NCI-H187 treated with DMSO at 0.1 percent for 48 hours (cell line): ENCODE results near the gene DMRTA1.
"Not testable (repeated sequence)": the region's sequence is repeated elsewhere in the genome, so short reads cannot be mapped to it uniquely, and the experiment has no call there.

Experiments
- DNase-seq: peaks from one replicate; lab custom pipeline; 2025; lab: John Stamatoyannopoulos, UW

DMRTA1 gene, protein sequence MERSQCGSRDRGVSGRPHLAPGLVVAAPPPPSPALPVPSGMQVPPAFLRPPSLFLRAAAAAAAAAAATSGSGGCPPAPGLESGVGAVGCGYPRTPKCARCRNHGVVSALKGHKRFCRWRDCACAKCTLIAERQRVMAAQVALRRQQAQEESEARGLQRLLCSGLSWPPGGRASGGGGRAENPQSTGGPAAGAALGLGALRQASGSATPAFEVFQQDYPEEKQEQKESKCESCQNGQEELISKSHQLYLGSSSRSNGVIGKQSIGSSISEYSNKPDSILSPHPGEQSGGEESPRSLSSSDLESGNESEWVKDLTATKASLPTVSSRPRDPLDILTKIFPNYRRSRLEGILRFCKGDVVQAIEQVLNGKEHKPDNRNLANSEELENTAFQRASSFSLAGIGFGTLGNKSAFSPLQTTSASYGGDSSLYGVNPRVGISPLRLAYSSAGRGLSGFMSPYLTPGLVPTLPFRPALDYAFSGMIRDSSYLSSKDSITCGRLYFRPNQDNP

DNA sequence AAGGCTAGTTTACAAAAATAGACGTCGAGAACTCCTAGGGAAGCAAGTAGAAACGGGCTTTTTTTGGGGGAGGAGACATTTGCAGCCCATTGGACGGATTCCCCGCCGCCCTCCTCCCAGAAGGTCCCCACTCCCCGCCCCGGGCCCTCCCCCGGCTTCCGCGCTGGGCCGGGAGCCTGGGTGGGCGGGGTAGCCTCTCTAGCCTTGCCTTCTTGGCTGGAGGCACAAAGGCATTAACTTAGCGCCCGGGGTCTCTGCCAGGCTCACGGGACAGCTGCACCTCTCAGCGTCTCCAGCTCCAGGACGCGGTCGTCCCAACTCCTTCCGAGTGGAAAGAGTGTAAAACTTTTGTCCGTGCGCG, at the start of gene DMRTA1:
TSS of gene DMRTA1 (plus strand) at position 236 of the 361 bp plus-strand sequence. CDS start 242 bp downstream, outside the sequence.
- DNase-seq: no peak

DNA sequence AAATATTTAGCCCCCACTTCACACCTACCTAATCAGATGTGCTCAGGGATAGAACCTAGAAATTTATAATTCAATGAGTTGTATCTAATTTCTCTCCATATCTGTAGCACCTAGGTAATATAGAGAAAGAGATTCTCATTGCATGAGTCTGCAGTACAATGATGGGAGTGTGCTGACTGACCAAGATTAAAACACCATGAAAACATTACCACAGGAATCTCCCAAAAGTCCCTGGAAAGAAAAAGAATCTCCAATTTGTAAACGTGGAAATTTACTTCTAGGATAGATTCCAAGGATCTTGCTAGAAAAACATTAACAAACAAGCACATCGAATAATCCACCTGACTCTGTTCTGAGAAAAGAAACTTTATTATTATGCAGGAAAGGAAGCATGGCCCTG, 45.0 kb upstream of the DMRTA1 start:
- DNase-seq: no peak

DNA sequence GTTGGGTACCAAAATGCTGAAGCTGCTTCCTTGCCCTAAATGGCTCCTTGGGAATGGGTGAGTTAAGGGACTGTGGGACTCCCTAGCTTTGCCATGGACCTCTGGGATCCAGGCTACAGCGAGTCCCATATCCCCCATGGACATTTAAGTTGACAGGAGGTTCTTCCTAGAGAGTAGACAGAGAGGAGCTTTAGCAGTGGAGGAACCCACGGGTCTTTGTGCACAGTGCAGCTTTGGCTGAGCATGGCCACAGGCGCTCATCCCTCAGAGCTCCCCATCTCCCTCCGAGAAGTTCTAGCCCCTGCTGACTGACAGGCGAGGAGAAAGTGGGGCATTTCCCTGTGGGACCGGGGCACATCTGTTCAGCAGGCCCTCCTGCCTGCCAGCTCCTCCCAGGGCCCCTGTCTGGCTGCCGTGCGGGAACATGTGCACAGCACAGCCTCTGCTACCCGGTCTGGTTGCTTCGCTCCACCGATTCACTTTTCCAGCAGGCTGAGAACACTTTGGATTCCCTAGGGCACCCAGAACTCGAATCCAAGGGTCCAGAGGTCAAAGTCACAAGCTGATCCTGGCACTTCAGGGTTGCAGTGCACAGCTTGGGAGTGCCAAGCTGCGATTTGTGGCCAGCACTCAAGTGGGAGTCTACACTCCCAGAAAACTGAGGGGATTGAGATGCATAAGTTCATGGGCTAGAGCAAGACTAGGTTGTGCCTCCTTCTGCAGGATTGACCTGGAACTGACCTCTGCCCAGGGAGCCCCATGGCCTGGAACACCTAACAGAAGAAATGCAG, 40.6 kb upstream of the DMRTA1 start:
- no peak for DNase-seq

DNA sequence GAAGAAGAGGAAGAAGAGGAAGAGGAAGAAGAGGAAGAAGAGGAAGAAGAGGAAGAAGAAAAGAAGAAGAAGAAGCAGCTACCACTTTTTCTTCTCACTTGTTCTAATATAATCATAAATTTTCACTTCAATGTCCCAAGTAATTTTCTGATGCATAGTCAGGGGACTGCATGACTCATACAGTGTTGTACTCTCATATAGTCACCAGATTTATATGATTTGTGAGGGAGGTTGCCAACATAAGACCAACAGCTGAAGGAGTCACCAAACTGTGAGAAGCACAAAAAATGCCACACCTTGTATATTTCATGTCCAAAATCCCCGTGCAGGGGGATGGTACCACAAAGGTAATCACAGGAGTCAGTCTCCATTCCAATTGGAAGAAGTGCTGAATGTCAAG, 32.7 kb upstream of the DMRTA1 start:
- no peak for DNase-seq

DNA sequence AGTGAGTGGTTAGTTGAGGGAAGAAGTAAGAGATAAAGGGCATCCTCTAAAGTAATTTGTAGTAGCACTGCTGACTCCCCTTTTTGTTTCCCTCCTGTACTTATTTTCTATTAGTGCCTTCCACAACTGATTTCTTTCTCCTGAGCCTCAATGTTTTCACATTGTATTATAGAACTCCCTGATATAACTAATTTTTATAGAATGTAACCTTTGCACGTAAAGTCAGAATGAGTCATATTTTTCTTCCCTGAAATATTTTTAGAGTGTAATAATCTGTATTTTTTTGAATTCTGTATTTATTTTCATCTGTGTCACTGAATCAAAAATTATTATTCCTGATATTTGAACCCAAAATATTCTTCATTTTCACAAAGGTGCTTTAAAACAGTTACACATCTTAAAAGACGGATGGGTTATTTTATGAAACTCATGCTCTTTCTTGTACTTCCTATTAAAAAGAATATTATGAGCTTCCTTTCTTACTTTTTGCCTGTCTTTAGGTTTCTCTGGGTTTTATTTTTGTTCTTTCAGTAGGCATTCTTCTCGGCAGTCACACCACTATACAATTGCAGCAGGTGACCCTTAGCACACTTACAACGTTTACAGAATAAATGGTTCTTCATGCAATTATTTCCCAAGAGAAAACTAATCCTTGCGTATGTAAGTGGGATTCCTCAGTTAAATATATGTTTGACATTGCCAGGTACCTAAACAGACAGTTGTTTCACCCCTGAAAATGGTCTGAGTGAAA, 30.5 kb upstream of the DMRTA1 start:
- no peak for DNase-seq

DNA sequence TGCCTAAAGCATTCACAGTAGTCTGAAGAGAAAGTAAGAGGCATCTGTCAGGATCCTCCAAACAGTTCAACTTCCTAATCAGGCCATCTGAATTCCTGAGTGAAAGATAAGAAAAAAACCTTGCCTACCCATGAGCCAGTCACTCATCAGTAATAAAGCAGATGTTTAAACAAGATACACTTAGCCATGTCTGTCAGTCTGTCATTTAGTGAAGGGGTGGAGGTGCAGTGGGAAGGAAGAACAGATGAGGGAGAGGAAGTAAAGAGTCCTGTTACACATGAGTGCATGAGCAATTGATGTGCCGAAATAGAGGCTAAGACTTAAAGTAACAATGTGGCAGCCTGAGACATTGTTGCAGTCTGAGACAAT, 29.9 kb upstream of the DMRTA1 start:
- no peak for DNase-seq

DNA sequence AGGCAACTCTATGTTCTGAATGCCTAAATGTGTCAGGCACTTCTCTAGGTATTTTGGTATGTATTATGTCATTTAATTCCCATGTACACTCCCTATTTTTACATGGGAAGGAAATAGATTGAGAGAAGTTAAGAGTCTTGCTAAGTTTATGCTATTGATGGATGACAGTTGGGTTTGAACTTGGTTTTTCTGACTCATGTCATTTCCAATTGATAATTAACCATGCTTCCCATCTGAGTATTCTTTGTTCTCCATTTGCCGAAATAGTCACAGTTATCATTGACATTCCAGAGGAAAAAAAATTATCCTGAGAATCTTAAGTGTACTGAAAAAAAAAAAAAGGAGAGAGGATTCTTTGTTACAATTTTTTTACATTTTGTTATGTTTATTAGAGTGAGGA, 23.1 kb upstream of the DMRTA1 start:
- DNase-seq: no peak

DNA sequence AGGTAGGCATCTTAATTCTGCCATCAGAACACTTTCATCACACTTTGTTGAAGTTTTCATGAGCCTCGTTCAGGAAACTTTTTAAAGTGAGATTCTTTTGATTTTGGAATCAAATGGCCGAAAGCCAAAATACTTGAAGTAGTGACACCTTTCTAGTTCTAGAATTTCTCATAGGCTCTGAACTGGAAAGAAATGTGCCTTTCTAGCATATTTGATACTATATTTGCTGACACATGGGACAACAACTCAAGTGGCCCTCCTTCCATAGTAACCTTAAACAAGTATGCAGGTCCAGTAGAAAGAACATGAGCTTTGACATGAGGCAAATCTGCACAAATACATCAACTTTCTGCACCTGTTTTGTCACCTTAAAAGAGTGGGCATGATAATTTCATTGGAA, 22.0 kb upstream of the DMRTA1 start:
- DNase-seq: no peak

DNA sequence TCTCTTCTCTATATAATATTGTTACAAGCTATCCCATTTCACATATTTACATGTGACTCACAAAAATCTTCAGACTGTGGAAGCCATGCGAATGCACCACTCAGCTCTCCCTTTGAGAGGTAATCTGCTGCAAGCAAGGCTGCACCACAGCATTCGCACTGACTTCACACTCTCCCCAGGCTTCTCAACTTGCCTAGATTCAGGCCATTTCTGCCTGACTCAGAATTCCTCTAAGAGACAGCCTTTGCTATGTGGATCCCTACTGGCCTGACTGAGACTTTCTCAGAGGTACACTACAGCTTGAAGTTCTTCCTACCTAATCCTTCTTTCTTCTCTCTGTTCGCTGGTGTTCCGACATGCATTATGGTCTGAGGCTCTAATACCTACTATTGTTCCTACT, 21.1 kb upstream of the DMRTA1 start:
- DNase-seq: no peak

DNA sequence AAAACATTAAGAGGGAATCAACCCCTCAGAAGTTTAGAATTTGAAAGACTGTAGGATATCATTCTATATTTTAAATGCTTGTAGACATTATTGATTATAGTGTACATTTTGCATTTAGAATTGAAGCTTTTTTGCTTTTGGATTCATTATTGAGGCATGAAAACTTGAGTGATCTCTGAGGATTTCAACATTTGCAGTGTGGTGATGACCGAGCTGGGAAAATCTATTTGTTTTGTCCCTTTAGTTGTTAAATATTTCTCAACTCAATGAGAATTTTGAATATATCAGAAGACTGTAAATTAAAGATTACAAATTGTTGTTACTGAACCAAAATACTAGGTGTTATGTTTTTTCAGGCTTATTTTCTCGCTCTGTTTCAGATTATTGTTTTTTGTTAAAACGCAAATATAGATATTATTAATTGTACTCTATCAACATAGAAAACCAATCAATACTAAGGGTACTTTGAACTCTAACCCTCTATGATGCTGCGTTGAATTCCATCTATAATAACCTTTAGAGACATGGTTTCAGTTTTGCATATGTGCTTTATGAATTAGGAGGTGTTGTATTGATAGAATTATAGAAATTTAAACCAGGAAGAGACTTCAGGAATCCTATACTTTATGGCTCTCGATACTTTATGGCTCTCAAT, 19.3 kb upstream of the DMRTA1 start:
- DNase-seq: no peak

DNA sequence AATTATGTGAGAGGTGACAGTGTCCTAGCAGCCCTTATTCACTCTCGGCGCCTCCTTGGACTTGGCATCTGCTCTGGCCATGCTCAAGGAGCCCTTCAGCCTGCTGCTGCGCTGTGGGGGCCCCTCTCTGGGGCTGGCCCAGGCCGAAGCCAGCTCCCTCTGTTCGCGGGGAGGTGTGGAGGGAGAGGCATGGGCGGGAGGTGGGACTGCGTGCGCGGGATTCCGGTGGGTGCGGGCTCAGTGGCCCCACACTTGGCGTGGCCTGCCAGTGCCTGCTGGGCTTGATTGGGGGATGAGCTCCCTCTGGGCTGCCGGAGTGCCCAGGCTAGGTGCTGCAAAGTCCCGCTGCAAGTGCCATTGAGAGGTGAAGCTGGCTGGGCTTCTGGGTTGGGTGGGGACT, 12.9 kb upstream of the DMRTA1 start:
- DNase-seq: no peak

DNA sequence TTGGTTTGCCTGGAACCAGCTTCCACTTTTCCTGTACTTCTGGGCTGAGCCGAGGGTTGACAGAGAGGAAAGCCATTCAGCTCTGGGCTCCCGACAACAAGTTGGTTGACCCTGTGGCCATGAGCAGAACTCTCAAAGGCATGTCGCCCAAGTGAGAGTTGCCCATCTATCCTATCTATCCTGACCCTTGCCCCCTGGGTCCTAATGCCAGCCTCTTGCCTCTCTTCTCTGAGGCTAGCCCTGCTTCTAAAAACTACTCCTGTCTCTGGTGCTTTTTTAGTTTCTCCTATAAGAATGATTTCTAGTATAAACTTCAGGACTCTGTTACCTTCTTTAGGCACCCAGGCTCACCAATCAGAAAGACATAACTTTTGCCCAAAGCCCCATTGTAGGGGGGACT, 11.4 kb upstream of the DMRTA1 start:
- not testable (repeated sequence) for DNase-seq

DNA sequence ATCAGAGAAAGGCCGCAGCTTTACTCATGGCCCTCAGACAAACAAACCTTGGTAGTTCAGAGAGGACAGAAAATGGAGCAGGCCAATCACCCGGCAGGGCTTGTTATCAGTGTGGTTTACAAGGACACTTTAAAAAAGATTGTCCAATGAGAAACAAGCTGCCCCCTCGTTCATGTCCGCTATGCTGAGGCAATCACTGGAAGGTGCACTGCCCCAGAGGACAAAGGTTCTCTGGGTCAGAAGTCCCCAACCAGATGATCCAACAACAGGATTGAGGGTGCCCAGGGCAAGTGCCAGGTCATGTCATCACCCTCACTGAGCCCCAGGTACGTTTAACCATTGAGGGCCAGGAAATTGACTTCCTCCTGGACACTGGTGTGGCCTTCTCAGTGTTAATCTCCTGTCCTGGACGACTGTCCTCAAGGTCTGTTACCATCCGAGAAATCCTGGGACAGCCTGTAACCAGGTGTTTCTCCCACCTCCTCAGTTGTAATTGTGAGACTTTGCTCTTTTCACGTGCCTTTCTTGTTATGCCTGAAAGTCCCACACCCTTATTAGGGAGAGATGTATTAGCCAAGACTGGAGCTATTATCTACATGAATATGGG, 9.1 kb upstream of the DMRTA1 start:
- not testable (repeated sequence) for DNase-seq

DNA sequence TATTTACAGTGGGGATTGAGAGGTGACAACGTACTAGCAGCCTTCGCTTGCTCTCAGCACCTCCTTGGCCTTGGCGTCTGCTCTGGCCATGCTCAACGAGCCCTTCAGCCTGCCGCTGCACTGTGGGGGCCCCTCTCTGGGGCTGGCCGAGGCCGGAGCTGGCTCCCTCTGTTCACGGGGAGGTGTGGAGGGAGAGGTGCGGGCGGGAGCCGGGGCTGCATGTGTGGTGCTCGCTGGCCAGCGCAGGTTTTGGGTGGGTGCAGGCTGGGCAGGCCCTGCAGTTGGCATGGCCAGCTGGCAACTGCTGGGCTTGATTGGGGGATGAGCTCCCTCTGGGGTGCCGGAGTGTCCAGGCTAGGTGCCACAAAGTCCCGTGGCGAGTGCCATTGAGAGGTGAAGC, 5.8 kb upstream of the DMRTA1 start:
- no peak for DNase-seq

DNA sequence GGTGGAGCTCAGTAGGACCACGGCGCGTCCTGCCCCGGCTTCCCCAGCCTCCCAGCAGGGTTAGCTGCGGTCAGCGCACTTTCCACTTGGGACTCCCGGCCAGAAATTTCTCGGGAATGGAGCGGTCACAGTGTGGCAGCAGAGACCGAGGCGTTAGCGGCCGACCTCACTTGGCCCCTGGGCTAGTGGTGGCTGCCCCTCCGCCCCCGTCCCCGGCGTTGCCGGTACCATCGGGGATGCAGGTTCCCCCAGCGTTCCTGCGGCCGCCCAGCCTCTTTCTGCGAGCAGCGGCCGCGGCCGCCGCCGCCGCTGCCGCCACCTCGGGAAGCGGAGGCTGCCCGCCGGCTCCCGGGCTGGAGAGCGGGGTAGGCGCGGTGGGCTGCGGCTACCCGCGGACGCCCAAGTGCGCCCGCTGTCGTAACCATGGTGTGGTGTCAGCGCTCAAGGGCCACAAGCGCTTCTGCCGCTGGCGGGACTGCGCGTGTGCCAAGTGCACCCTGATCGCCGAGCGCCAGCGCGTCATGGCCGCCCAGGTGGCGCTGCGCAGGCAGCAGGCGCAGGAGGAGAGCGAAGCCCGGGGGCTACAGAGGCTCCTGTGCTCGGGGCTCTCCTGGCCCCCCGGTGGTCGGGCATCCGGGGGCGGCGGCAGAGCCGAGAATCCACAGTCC, 460 bp downstream of the DMRTA1 start:
- DNase-seq: no peak

DNA sequence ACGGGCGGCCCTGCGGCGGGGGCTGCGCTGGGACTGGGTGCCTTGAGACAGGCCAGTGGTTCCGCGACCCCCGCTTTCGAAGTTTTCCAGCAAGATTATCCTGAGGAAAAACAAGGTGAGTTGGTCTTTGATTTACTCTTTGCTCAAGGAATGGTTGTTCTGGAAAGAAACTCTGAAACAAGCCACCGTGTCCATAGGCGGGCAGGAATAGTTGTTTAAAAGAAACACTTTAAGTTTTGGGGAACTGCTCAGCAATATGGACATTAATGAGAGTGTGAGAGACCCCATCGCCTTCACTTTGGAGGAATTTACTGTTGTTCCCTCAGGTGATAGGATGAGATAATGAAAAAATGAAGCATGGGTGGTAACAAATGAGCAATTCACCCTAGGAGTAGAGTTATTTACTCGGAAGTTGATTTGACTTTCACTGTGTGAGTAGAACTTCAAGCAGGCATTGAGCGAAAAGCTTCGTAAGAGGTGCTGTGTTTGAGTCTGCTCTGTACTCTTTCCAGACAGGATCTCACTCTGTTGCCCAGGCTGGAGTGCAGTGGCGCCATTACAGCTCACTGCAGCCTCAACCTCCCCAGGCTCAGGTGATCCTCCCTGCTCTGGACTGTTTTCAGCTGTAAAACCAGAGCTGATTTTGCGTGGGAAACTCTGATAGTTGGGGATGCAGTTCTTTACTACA, 1.1 kb downstream of the DMRTA1 start:
- DNase-seq: no peak

DNA sequence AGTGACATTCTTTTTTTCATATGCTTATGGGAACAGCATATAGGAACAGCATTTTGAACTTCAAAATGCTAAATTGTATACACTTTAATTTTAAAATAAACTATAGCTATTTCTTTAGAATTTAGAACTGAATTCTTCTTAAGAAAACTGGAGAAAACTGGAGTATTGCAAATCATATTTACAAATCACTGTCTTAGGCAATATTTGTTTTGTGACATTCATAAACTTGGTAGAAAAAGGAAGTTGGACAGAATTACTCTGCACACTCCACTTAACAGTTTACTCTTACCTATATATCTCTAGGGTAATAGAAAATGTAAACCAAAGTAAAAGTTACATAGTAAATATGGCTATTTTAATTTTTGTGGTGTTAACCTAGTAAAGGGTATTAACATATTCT, 3.1 kb downstream of the DMRTA1 start:
- no peak for DNase-seq

DNA sequence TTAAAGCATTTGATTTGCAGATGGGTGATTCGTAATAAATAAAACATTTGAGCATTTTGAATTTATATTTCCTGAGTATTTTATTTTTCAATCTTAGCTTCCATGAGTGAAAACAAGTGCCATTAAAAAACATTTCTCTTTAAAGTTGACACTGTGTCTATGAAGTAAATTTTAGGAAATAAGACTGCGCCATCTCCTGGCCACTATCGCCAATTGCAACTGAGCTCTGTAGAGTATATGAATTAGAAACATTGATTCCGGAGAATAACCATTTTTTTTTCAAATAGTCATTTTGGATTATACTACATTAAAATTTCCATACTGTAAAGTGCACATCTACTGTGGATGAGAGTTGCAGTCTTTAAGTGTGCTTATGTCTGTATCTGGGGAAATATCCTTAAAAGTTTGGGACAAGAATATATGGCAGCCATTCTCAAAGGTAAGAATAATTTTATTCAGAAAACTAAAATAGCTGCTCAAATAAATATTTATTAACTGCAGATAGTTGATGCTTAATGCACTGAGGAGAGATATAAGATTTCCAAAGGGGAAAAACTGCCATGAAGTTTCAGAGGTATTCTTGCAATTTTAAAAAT, 5.9 kb downstream of the DMRTA1 start:
- no peak for DNase-seq

DNA sequence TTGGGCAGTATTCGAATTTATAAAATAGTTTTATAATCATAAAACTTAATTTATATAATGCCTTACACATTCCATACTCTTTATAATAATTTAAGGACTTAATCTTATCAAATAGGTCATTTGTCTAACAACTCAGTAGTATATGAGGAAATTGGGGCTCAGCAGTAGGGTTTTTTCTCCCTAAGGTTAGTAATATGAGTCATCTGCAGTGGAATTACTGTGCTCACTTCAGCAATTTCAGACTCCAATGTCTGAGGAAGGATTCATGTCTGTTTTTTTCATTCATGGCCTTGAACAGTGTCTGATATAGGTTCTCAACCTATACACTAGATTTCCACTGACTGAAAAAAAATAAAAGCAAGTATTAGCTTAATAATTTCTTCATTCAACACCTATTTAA, 7.4 kb downstream of the DMRTA1 start:
- no peak for DNase-seq

DNA sequence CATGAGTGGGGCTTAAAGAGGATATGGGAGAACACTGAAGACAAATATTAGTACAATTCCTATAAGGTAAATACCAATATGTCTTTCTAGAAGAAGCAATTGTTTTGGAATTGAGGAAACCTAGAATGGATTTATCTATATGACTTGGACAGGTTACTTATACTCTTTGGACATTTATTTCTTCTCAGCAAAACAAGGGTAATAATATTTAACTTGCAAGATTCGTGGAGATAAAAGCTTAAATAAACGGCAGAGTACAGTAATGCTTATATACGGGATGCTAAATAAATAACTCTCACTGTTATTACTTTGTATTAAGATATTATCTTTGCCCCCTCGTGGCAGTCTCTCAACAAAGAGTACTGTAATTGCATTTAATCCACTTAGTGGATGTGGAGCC, 8.6 kb downstream of the DMRTA1 start:
- DNase-seq: no peak
